H9 (cell line): ENCODE measurements around the gene IQCC. TPM values are rescaled to one million over a fixed set of nuclear protein-coding genes. Genes with fewer than 3 reads are reported as not detected.

Source experiments
- DNase-seq: peaks from one replicate; pipeline ENCODE4 v3.0.0-alpha.2; 2017
- H2AFZ ChIP-seq: one replicate; pipeline ENCODE4 v1.6.1; 2013; ENCODE audit warnings: mild to moderate bottlenecking, low read length, control low read depth, moderate library complexity
- H2AK5ac ChIP-seq: 2 replicates; pipeline ENCODE4 v1.6.1; 2013; ENCODE audit warnings: low read length, control low read depth, mixed read lengths; ENCODE audit not compliant: insufficient read length
- H2BK120ac ChIP-seq: one replicate; pipeline ENCODE4 v1.6.1; 2013; ENCODE audit warnings: low read depth, mild to moderate bottlenecking, low read length, control low read depth, inconsistent platforms; ENCODE audit not compliant: poor library complexity, severe bottlenecking
- H2BK12ac ChIP-seq: 2 replicates; pipeline ENCODE4 v1.6.1; 2013; ENCODE audit warnings: low read length, control low read depth, mixed read lengths, low read depth; ENCODE audit not compliant: insufficient read length
- H2BK15ac ChIP-seq: 2 replicates; pipeline ENCODE4 v1.6.1; 2013; ENCODE audit warnings: low read depth, low read length, control low read depth
- H2BK20ac ChIP-seq: one replicate; pipeline ENCODE4 v1.6.1; 2013; ENCODE audit warnings: low read depth, mild to moderate bottlenecking, low read length, control low read depth, inconsistent platforms; ENCODE audit not compliant: poor library complexity, severe bottlenecking
- H2BK5ac ChIP-seq: 2 replicates; pipeline ENCODE4 v1.6.1; 2013; ENCODE audit warnings: low read length, control low read depth, mixed read lengths; ENCODE audit not compliant: insufficient read length
- H3K14ac ChIP-seq: 2 replicates; pipeline ENCODE4 v1.6.1; 2013; ENCODE audit warnings: low read length, control low read depth; ENCODE audit not compliant: insufficient read depth
- H3K18ac ChIP-seq: 2 replicates; pipeline ENCODE4 v1.6.1; 2013; ENCODE audit warnings: low read depth, mild to moderate bottlenecking, mixed read lengths, low read length, control low read depth; ENCODE audit not compliant: insufficient read length
- H3K23ac ChIP-seq: 2 replicates; pipeline ENCODE4 v1.6.1; 2013; ENCODE audit warnings: low read length, control low read depth, mixed read lengths, low read depth; ENCODE audit not compliant: insufficient read length
- H3K23me2 ChIP-seq: 2 replicates; pipeline ENCODE4 v1.6.1; 2013; ENCODE audit warnings: low read depth, mild to moderate bottlenecking, mixed read lengths, low read length, control low read depth; ENCODE audit not compliant: insufficient read length, poor library complexity, severe bottlenecking
- H3K27ac ChIP-seq: 2 replicates; pipeline ENCODE4 v1.5.1; 2013; ENCODE audit warnings: low read length, control low read depth, mixed read lengths, low read depth; ENCODE audit not compliant: insufficient read length
- H3K27me3 ChIP-seq: 2 replicates; pipeline ENCODE4 v1.6.1; 2013; ENCODE audit warnings: low read length, control low read depth, inconsistent platforms; ENCODE audit not compliant: insufficient read depth
- H3K4ac ChIP-seq: 2 replicates; pipeline ENCODE4 v1.6.1; 2013; ENCODE audit warnings: low read depth, mild to moderate bottlenecking, control low read depth, inconsistent platforms, low read length, moderate library complexity
- H3K4me1 ChIP-seq: 2 replicates; pipeline ENCODE4 v1.6.1; 2013; ENCODE audit warnings: low read length, control low read depth, inconsistent platforms; ENCODE audit not compliant: insufficient read depth
- H3K4me2 ChIP-seq: 2 replicates; pipeline ENCODE4 v1.6.1; 2013; ENCODE audit warnings: low read length, control low read depth, mixed read lengths; ENCODE audit not compliant: insufficient read length, insufficient read depth
- H3K56ac ChIP-seq: 2 replicates; pipeline ENCODE4 v1.6.1; 2013; ENCODE audit warnings: low read depth, mild to moderate bottlenecking, mixed read lengths, low read length, control low read depth; ENCODE audit not compliant: insufficient read length
- H3K79me1 ChIP-seq: 2 replicates; pipeline ENCODE4 v1.6.1; 2013; ENCODE audit warnings: low read depth, mild to moderate bottlenecking, moderate library complexity, low read length, control low read depth, inconsistent platforms; ENCODE audit not compliant: insufficient read depth, poor library complexity, severe bottlenecking
- H3K79me2 ChIP-seq: 2 replicates; pipeline ENCODE4 v1.6.1; 2013; ENCODE audit warnings: low read length, control low read depth, inconsistent platforms; ENCODE audit not compliant: insufficient read depth
- H3K9ac ChIP-seq: 2 replicates; pipeline ENCODE4 v1.6.1; 2013; ENCODE audit warnings: low read length, control low read depth, mixed read lengths; ENCODE audit not compliant: insufficient read length; ENCODE audit errors: extremely low read depth
- H3K9me3 ChIP-seq: one replicate; pipeline ENCODE4 v1.6.1; 2013; ENCODE audit warnings: low read depth, low read length, inconsistent platforms; ENCODE audit not compliant: control insufficient read depth
- H3T11ph ChIP-seq: one replicate; pipeline ENCODE4 v1.6.1; 2013; ENCODE audit warnings: mild to moderate bottlenecking, low read length, control low read depth, inconsistent platforms
- H4K20me1 ChIP-seq: one replicate; pipeline ENCODE4 v1.6.1; 2013; ENCODE audit not compliant: control insufficient read depth, insufficient read length, insufficient read depth
- H4K5ac ChIP-seq: 2 replicates; pipeline ENCODE4 v1.6.1; 2013; ENCODE audit warnings: low read depth, mild to moderate bottlenecking, mixed read lengths, low read length, control low read depth; ENCODE audit not compliant: insufficient read length
- H4K8ac ChIP-seq: replicated peaks from 2 replicates; pipeline ENCODE4 v1.6.1; 2013; ENCODE audit warnings: low read length, control low read depth, mixed read lengths, low read depth; ENCODE audit not compliant: insufficient read length
- H4K91ac ChIP-seq: 2 replicates; pipeline ENCODE4 v1.6.1; 2013; ENCODE audit warnings: low read depth, mild to moderate bottlenecking, moderate library complexity, mixed read lengths, low read length, control low read depth; ENCODE audit not compliant: insufficient read length
- H3K27ac Mint-ChIP-seq, 3 experiments: 2 replicates in 2 of 3; 3 replicates in 1 of 3; pipeline ENCODE4 v1.8.0; 2020 to 2021; ENCODE audit warnings: mixed read lengths in 3 of 3, mild to moderate bottlenecking in 1 of 3, moderate library complexity in 1 of 3
- H3K27me3 Mint-ChIP-seq: 2 replicates; pipeline ENCODE4 v1.8.0; 2021; ENCODE audit warnings: low read depth, mild to moderate bottlenecking, moderate library complexity, mixed read lengths
- H3K36me3 Mint-ChIP-seq, 3 experiments: 2 replicates in 2 of 3; 3 replicates in 1 of 3; pipeline ENCODE4 v1.8.0; 2020 to 2021; ENCODE audit warnings: low read depth in 3 of 3, mixed read lengths in 3 of 3; ENCODE audit not compliant: insufficient read depth in 1 of 3
- H3K4me1 Mint-ChIP-seq, 2 experiments: 2 replicates each; pipeline ENCODE4 v1.8.0; 2020; ENCODE audit warnings: mixed read lengths in 2 of 2
- H3K4me3 Mint-ChIP-seq, 2 experiments: 2 replicates in 1 of 2; 3 replicates in 1 of 2; pipeline ENCODE4 v1.8.0; 2020 to 2021; ENCODE audit warnings: mild to moderate bottlenecking in 2 of 2, mixed read lengths in 2 of 2, moderate library complexity in 1 of 2
- H3K9me3 Mint-ChIP-seq, 2 experiments: 2 replicates in 1 of 2; 3 replicates in 1 of 2; pipeline ENCODE4 v1.8.0; 2020; ENCODE audit warnings: mild to moderate bottlenecking in 2 of 2, mixed read lengths in 2 of 2, moderate library complexity in 1 of 2
- CTCF ChIP-seq: fragments of 200-600 bp; sonication (generic); conservative IDR thresholded peaks from 3 replicates; pipeline ENCODE4 v1.8.0; 2021; ENCODE audit warnings: antibody characterized with exemption, mild to moderate bottlenecking
- WGBS: extraction: QIAGEN DNeasy Blood & Tissue Kit; methylation state at CpG from one replicate; pipeline ENCODE4 v1.1.7; 2013; ENCODE audit warnings: missing lambda C conversion rate, low lambda C conversion rate, mixed read lengths; ENCODE audit not compliant: insufficient read length; ENCODE audit errors: extremely low coverage; 5-methylcytosine and 5-hydroxymethylcytosine counted together
- total RNA-seq: library from RNA; stranded (reverse); gene quantifications from 2 replicates; pipeline ENCODE4 v1.2.1, GENCODE V29; 2021

IQCC gene
- total RNA-seq, 1 experiment from 2014 or later, result 5.3 TPM

GRCh38 chr1:32241001-32241763 lies 35.7 kb downstream of the IQCC start:
- Mint-ChIP-seq H3K36me3 (peaks cover 0 to under 1% (median 0%) of the 10 kb centered on the region in 3 experiments; a peak in 1 of 7 replicates), H3K4me1 (peaks cover 21 to 23% of the 10 kb centered on the region in 2 experiments), H3K9me3 (no peaks in the 10 kb centered on the region), H3K27ac (peak overlapping the region; percentile 24 to 89 (median 88); a peak in 3 of 7 replicates), H3K4me3 (peak overlapping the region; percentile 82 to 92), H3K27me3 (peaks cover 4% of the 10 kb centered on the region)
- Histone ChIP-seq H4K8ac (no peak overlapping the region), H4K91ac (no peak overlapping the region), H2BK20ac (no peak overlapping the region), H3K18ac (no peak overlapping the region), H2BK12ac (no peak overlapping the region), H3K9ac (peak overlapping the region; percentile 31), H3K14ac (peak overlapping the region; percentile 57; the same call in 1 of the 2 replicates), H3K4me2 (peak overlapping the region; percentile 75), H3K4me1 (no peaks in the 10 kb centered on the region; the same call in 1 of the 2 replicates), H4K20me1 (no peaks in the 10 kb centered on the region), H2BK15ac (no peak overlapping the region), H2AFZ (no peak overlapping the region), H2BK5ac (no peak overlapping the region), H3K23me2 (peaks cover 17% of the 10 kb centered on the region), H3K27me3 (no peaks in the 10 kb centered on the region), H3K4ac (no peak overlapping the region), H3K79me2 (no peaks in the 10 kb centered on the region), H4K5ac (no peak overlapping the region), H3K79me1 (no peaks in the 10 kb centered on the region), H2BK120ac (no peak overlapping the region), H3K56ac (no peak overlapping the region), H3K23ac (no peak overlapping the region), H3K9me3 (no peaks in the 10 kb centered on the region), H3K27ac (no peak overlapping the region), H3T11ph (no peak overlapping the region), H2AK5ac (no peak overlapping the region)
- no CpG with 5 or more reads among the region's 55 CpGs for WGBS
- DNase-seq, result peak; percentile 76
- TF ChIP-seq CTCF, result no peak
